WERI-Rb-1 (cell line): Measurements from ENCODE around the gene ZBTB43.
A peak's percentile ranks its signal among the peaks of the same experiment; 100 is the strongest.
"Not testable (repeated sequence)": the region's sequence is repeated elsewhere in the genome, so short reads cannot be mapped to it uniquely, and the experiment has no call there.

Experiments
- DNase-seq: peaks from one replicate; pipeline ENCODE4 v3.0.0-alpha.2; 2020
- H3K27ac ChIP-seq: fragments of 250-450 bp; sonication (Bioruptor Pico); 2 replicates; pipeline ENCODE4 v1.5.1; 2020; ENCODE audit warnings: mild to moderate bottlenecking, moderate library complexity
- H3K27me3 ChIP-seq: fragments of 250-450 bp; sonication (Bioruptor Pico); 2 replicates; pipeline ENCODE4 v1.5.1; 2021; ENCODE audit warnings: mild to moderate bottlenecking, low read depth, moderate library complexity; ENCODE audit not compliant: insufficient read depth, severe bottlenecking
- H3K36me3 ChIP-seq: fragments of 250-450 bp; sonication (Bioruptor Pico); 2 replicates; pipeline ENCODE4 v1.5.1; 2020; ENCODE audit warnings: mild to moderate bottlenecking, moderate library complexity
- H3K4me3 ChIP-seq: 2 replicates; pipeline ENCODE4 v1.5.1; 2011; ENCODE audit warnings: low read depth, mild to moderate bottlenecking, control low read depth, low read length
- H3K9me3 ChIP-seq: fragments of 250-450 bp; sonication (Bioruptor Pico); 2 replicates; pipeline ENCODE4 v1.5.1; 2021; ENCODE audit warnings: mild to moderate bottlenecking, moderate library complexity; ENCODE audit not compliant: severe bottlenecking
- TF ChIP-seq, protein P1 (sequence below): IDR thresholded peaks from 2 replicates; pipeline ENCODE4 v1.5.1; 2011; ENCODE audit warnings: low read depth, mild to moderate bottlenecking, control low read depth, inconsistent platforms, low read length

The ZBTB43 gene

DNA sequence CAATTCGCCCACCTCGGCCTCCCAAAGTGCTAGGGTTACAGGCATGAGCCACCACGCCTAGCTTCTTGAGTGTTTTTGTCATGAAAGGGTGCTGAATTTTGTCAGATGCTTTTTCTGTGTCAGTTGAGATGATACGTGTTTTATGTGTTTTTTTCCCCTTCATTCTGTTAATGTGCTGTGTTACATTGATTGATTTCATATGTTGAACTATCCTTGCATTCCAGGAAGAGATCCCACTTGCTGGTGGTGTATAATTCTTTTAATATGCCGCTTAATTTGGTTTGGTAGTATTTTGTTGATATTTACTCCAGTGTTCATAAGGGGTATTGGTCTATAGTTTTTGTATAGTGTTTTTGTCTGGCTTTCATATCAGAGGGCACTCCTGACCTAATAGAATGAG, 13.6 kb downstream of the ZBTB43 start:
- no peak for DNase-seq
- peaks cover 57% of the 10 kb centered on the region for H3K36me3 ChIP-seq
- TF ChIP-seq, protein P1, sequence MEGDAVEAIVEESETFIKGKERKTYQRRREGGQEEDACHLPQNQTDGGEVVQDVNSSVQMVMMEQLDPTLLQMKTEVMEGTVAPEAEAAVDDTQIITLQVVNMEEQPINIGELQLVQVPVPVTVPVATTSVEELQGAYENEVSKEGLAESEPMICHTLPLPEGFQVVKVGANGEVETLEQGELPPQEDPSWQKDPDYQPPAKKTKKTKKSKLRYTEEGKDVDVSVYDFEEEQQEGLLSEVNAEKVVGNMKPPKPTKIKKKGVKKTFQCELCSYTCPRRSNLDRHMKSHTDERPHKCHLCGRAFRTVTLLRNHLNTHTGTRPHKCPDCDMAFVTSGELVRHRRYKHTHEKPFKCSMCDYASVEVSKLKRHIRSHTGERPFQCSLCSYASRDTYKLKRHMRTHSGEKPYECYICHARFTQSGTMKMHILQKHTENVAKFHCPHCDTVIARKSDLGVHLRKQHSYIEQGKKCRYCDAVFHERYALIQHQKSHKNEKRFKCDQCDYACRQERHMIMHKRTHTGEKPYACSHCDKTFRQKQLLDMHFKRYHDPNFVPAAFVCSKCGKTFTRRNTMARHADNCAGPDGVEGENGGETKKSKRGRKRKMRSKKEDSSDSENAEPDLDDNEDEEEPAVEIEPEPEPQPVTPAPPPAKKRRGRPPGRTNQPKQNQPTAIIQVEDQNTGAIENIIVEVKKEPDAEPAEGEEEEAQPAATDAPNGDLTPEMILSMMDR: no peak
- no peaks in the 10 kb centered on the region for H3K27me3 ChIP-seq
- H3K9me3 ChIP-seq: peaks cover 14% of the 10 kb centered on the region
- no peak overlapping the region for H3K27ac ChIP-seq
- H3K4me3 ChIP-seq: no peak overlapping the region

DNA sequence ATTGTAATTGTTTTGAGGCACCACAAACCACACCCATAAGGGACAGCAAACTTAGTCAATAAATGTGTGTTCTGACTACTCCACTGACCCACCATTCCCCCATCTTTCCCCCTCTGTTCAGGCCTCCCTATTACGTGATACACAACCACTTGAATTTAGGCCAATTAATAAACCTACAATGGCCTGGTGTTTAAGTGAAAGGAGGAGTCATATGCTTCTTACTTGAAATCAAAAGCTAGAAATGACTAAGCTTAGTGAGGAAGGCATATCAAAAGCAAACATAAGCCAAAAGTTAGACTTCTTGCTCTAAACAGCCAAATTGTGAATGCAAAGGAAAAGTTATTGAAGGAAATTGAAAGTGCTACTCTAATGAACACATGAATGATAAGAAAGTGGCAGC, 14.6 kb downstream of the ZBTB43 start:
- TF ChIP-seq, protein P1: no peak
- DNase-seq: no peak
- Histone ChIP-seq H3K27ac (no peak overlapping the region), H3K4me3 (no peak overlapping the region), H3K36me3 (peaks cover 51% of the 10 kb centered on the region), H3K27me3 (no peaks in the 10 kb centered on the region), H3K9me3 (peaks cover 12% of the 10 kb centered on the region)

DNA sequence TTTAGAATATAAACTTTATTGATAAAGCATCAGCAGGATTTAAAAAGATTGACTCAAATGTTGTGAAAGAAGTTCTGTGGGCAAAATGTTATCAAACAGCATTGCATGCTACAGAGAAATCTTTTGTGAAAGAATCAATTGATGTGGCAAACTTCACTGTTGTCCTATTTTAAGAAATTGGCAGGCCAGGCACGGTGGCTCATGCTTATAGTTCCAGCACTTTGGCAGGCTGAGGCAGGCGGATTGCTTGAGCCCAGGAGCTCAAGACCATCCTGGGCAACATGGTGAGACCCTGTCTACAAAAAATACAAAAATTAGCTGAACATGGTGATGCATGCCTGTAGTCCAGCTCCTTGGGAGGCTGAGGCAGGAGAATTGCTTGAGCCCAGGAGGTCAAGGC, 17.4 kb downstream of the ZBTB43 start:
- H3K4me3 ChIP-seq: no peak overlapping the region
- TF ChIP-seq, protein P1: no peak
- H3K36me3 ChIP-seq: peaks cover 36% of the 10 kb centered on the region
- peaks cover 9% of the 10 kb centered on the region for H3K9me3 ChIP-seq
- H3K27me3 ChIP-seq: no peaks in the 10 kb centered on the region
- no peak for DNase-seq
- H3K27ac ChIP-seq: no peak overlapping the region

DNA sequence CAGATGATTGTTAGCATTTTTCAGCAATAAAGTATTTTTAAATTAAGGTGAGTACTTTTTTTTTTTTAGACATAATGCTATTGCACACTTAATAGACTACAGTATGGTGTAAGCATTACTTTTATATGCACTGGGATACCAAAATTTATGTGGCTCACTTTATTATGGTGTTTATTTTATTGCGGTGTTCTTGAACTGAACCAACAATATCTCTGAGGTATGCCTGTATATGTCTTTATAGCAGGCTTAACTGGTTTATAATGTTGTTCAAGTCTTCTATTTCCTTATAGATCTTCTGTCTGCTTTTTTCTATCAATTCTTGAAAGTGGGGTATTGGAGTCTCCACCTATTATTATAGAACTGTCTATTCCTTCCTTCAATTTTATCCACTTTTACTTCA, 18.0 kb downstream of the ZBTB43 start:
- no peaks in the 10 kb centered on the region for H3K27me3 ChIP-seq
- no peak overlapping the region for H3K4me3 ChIP-seq
- H3K36me3 ChIP-seq: peaks cover 30% of the 10 kb centered on the region
- no peak overlapping the region for H3K27ac ChIP-seq
- DNase-seq: no peak
- H3K9me3 ChIP-seq: peaks cover 9% of the 10 kb centered on the region
- TF ChIP-seq, protein P1: no peak

DNA sequence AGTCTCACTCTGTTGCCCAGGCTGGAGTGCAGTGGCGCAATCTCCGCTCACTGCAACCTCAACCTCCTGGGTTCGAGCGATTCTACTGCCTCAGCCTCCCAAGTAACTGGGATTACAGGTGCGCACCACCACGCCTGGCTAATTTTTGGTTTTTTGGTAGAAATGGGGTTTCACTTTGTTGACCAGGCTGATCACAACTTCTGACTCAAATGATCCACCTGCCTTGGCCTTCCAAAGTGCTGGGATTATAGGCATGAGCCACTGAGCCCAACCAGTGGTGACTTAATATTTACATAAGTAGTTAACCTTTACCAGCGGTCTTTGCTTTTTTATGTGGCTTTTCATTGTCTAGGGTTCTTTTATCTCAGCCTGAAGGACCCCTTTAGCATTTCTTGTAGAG, 19.2 kb downstream of the ZBTB43 start:
- H3K27me3 ChIP-seq, DNase-seq, H3K27ac ChIP-seq, H3K4me3 ChIP-seq, H3K9me3 ChIP-seq: not testable (repeated sequence)
- H3K36me3 ChIP-seq: peaks cover 22% of the 10 kb centered on the region

DNA sequence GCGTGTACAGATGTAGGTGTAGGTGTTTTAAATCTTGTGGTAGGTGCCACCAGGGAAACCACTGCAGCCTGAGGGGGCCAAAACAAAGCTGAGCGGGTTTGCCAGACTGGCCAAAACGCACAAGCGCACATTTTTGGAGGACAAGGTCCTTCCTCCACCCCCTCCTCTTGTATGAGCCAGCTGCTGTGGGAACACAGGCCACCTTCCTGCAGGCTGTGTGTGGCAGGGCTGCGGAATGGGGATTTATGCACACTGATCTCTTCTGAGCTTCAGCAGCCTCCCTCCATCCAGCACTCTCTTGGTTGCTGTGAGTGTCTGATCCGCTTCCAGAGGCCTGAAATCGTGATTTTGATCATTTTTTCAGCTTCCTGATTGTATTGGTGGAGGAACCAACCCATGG, 22.4 kb downstream of the ZBTB43 start:
- peaks cover 19% of the 10 kb centered on the region for H3K36me3 ChIP-seq
- TF ChIP-seq, protein P1: no peak
- peak; percentile 70 for DNase-seq

More for the DNA sequence above, 22.4 kb downstream of the ZBTB43 start:
- no peaks in the 10 kb centered on the region for H3K9me3 ChIP-seq
- H3K27ac ChIP-seq: peak overlapping the region; percentile 7; the same call in 1 of the 2 replicates
- H3K4me3 ChIP-seq: no peak overlapping the region
- no peaks in the 10 kb centered on the region for H3K27me3 ChIP-seq
